Neuron (in vitro differentiated cells): Measurements from ENCODE around the gene PRKD3.

Experiments
- H2AFZ ChIP-seq: one replicate; pipeline ENCODE4 v1.6.1; 2013; ENCODE audit warnings: low read depth, mild to moderate bottlenecking, inconsistent platforms, low read length, moderate library complexity
- H3K27me3 ChIP-seq: one replicate; pipeline ENCODE4 v1.6.1; 2013; ENCODE audit warnings: low read length; ENCODE audit not compliant: insufficient read depth
- H3K36me3 ChIP-seq: one replicate; pipeline ENCODE4 v1.6.1; 2013; ENCODE audit warnings: low read length; ENCODE audit not compliant: insufficient read depth
- H3K4me1 ChIP-seq: one replicate; pipeline ENCODE4 v1.6.1; 2013; ENCODE audit warnings: low read length; ENCODE audit not compliant: insufficient read depth
- H3K4me3 ChIP-seq: 2 replicates; pipeline ENCODE4 v1.5.1; 2013; ENCODE audit warnings: mild to moderate bottlenecking, low read length, moderate library complexity
- H3K9me3 ChIP-seq: one replicate; pipeline ENCODE4 v1.6.1; 2013; ENCODE audit warnings: low read length

PRKD3 gene

GRCh38 chr2:37356299-37356698 is 31.7 kb upstream of the PRKD3 start:
- no peaks in the 10 kb centered on the region for H3K9me3 ChIP-seq
- H3K27me3 ChIP-seq = no peaks in the 10 kb centered on the region
- no peak overlapping the region for H3K4me3 ChIP-seq
- H3K4me1 ChIP-seq = no peaks in the 10 kb centered on the region
- no peaks in the 10 kb centered on the region for H3K36me3 ChIP-seq
- no peak overlapping the region for H2AFZ ChIP-seq

GRCh38 chr2:37355735-37356134 is 31.1 kb upstream of the PRKD3 start:
- no peaks in the 10 kb centered on the region for H3K36me3 ChIP-seq
- no peak overlapping the region for H3K4me3 ChIP-seq
- H2AFZ ChIP-seq = no peak overlapping the region
- H3K27me3 ChIP-seq = no peaks in the 10 kb centered on the region
- no peaks in the 10 kb centered on the region for H3K9me3 ChIP-seq
- H3K4me1 ChIP-seq = no peaks in the 10 kb centered on the region

GRCh38 chr2:37354531-37354930 is 29.9 kb upstream of the PRKD3 start:
- H3K36me3 ChIP-seq = no peaks in the 10 kb centered on the region
- H3K4me1 ChIP-seq = peaks cover 4% of the 10 kb centered on the region
- H3K4me3 ChIP-seq = no peak overlapping the region
- H3K27me3 ChIP-seq = no peaks in the 10 kb centered on the region
- no peaks in the 10 kb centered on the region for H3K9me3 ChIP-seq
- H2AFZ ChIP-seq = no peak overlapping the region

GRCh38 chr2:37350034-37350433 is 25.4 kb upstream of the PRKD3 start:
- H3K4me1 ChIP-seq = peaks cover 11% of the 10 kb centered on the region
- H3K36me3 ChIP-seq = no peaks in the 10 kb centered on the region
- H2AFZ ChIP-seq = no peak overlapping the region
- H3K9me3 ChIP-seq = no peaks in the 10 kb centered on the region
- H3K27me3 ChIP-seq = no peaks in the 10 kb centered on the region
- H3K4me3 ChIP-seq = no peak overlapping the region

GRCh38 chr2:37349231-37349860 is 24.7 kb upstream of the PRKD3 start:
- no peaks in the 10 kb centered on the region for H3K9me3 ChIP-seq
- H3K27me3 ChIP-seq = no peaks in the 10 kb centered on the region
- H3K36me3 ChIP-seq = no peaks in the 10 kb centered on the region
- no peak overlapping the region for H2AFZ ChIP-seq
- H3K4me3 ChIP-seq = no peak overlapping the region
- H3K4me1 ChIP-seq = peaks cover 11% of the 10 kb centered on the region

- H3K4me3 ChIP-seq = no peak overlapping the region
- no peaks in the 10 kb centered on the region for H3K9me3 ChIP-seq
- peaks cover 11% of the 10 kb centered on the region for H3K4me1 ChIP-seq
- H2AFZ ChIP-seq = no peak overlapping the region
- H3K36me3 ChIP-seq = no peaks in the 10 kb centered on the region
- no peaks in the 10 kb centered on the region for H3K27me3 ChIP-seq
Measured at GRCh38 chr2:37348155-37348554, 23.5 kb upstream of the PRKD3 start.

- Histone ChIP-seq H3K4me1 (peaks cover 6% of the 10 kb centered on the region), H3K4me3 (no peak within 1 kb of the TSS), H3K36me3 (no peaks in the 10 kb centered on the region), H3K27me3 (no peaks in the 10 kb centered on the region), H2AFZ (no peak within 1 kb of the TSS), H3K9me3 (no peaks in the 10 kb centered on the region)
Measured at GRCh38 chr2:37344453-37345361, 20.1 kb upstream of the PRKD3 start, which contains the start of gene QPCT. QPCT (plus strand) TSS chr2:37344630; CDS start chr2:37344732, 102 bp downstream.

GRCh38 chr2:37343537-37344434 is 19.2 kb upstream of the PRKD3 start:
- Histone ChIP-seq H3K4me3 (no peak overlapping the region), H3K9me3 (no peaks in the 10 kb centered on the region), H3K27me3 (no peaks in the 10 kb centered on the region), H3K4me1 (peaks cover under 1% of the 10 kb centered on the region), H3K36me3 (no peaks in the 10 kb centered on the region), H2AFZ (no peak overlapping the region)

GRCh38 chr2:37342591-37343220 is 18.1 kb upstream of the PRKD3 start:
- Histone ChIP-seq H2AFZ (no peak overlapping the region), H3K4me3 (no peak overlapping the region), H3K4me1 (no peaks in the 10 kb centered on the region), H3K9me3 (no peaks in the 10 kb centered on the region), H3K36me3 (no peaks in the 10 kb centered on the region), H3K27me3 (no peaks in the 10 kb centered on the region)

- H3K27me3 ChIP-seq = no peaks in the 10 kb centered on the region
- no peaks in the 10 kb centered on the region for H3K36me3 ChIP-seq
- no peak overlapping the region for H2AFZ ChIP-seq
- no peaks in the 10 kb centered on the region for H3K9me3 ChIP-seq
- H3K4me1 ChIP-seq = no peaks in the 10 kb centered on the region
- H3K4me3 ChIP-seq = no peak overlapping the region
Measured at GRCh38 chr2:37340637-37341036, 16.0 kb upstream of the PRKD3 start.

- Histone ChIP-seq H3K36me3 (no peaks in the 10 kb centered on the region), H3K27me3 (no peaks in the 10 kb centered on the region), H3K4me1 (no peaks in the 10 kb centered on the region), H2AFZ (no peak overlapping the region), H3K4me3 (no peak overlapping the region), H3K9me3 (no peaks in the 10 kb centered on the region)
Measured at GRCh38 chr2:37338933-37339332, 14.3 kb upstream of the PRKD3 start.

- Histone ChIP-seq H3K9me3 (no peaks in the 10 kb centered on the region), H3K4me3 (no peak overlapping the region), H3K27me3 (no peaks in the 10 kb centered on the region), H3K36me3 (no peaks in the 10 kb centered on the region), H2AFZ (no peak overlapping the region), H3K4me1 (no peaks in the 10 kb centered on the region)
Measured at GRCh38 chr2:37337620-37338280, 13.1 kb upstream of the PRKD3 start.
